Body of pancreas (tissue), 4 donors: Measurements from ENCODE around the gene PILRA. TPM values are rescaled to one million over a fixed set of nuclear protein-coding genes. Genes with fewer than 3 reads are reported as not detected.
"Not testable (repeated sequence)": the region's sequence is repeated elsewhere in the genome, so short reads cannot be mapped to it uniquely, and the experiment has no call there.

Source experiments
- ATAC-seq: fragments of 150-250 bp; one replicate; pipeline ENCODE4 v1.9.1; 2016
- DNase-seq, 4 donors: peaks; one replicate each; pipeline ENCODE4 v3.0.0-alpha.2; 2019
- H3K27ac ChIP-seq, 4 donors: fragments of 200-600 bp; sonication (generic); 1 replicate in 3 of 4; 2 replicates in 1 of 4; pipeline versions ENCODE4 v1.5.1 to v1.6.1; 2016 to 2019; ENCODE audit warnings: mild to moderate bottlenecking in 1 of 4, mixed read lengths in 1 of 4, moderate library complexity in 1 of 4
- H3K27me3 ChIP-seq, 2 donors: fragments of 200-600 bp; sonication (generic); one replicate each; pipeline ENCODE4 v1.6.0; 2016; ENCODE audit warnings: mild to moderate bottlenecking in 1 of 2
- H3K36me3 ChIP-seq, 2 donors: fragments of 200-600 bp; sonication (generic); replicated peaks in 1 of 2; 2 replicates each; pipeline ENCODE4 v1.5.1; 2016; ENCODE audit warnings: low read depth in 2 of 2; ENCODE audit not compliant: insufficient read depth in 1 of 2
- H3K4me1 ChIP-seq: fragments of 200-600 bp; sonication (generic); one replicate; pipeline ENCODE4 v1.6.0; 2016
- H3K4me3 ChIP-seq, 2 donors: fragments of 200-600 bp; sonication (generic); 1 replicate in 1 of 2; 2 replicates in 1 of 2; pipeline ENCODE4 v1.5.1; 2016 to 2019
- H3K9me3 ChIP-seq, 3 donors: fragments of 200-600 bp; sonication (generic); 1 replicate in 2 of 3; 2 replicates in 1 of 3; pipeline ENCODE4 v1.5.1; 2016
- CTCF ChIP-seq, 7 experiments: fragments of 450-650 bp in 4 of 7; fragments of 200-600 bp in 3 of 7; sonication (generic) in 3 of 7; IDR thresholded peaks; one replicate each; pipeline ENCODE4 v1.5.1; 2016 to 2019; ENCODE audit warnings: antibody characterized with exemption in 7 of 7
- POLR2A ChIP-seq, 3 donors: fragments of 450-650 bp; IDR thresholded peaks; one replicate each; pipeline ENCODE4 v1.6.1; 2016; ENCODE audit warnings: antibody characterized with exemption in 3 of 3, mild to moderate bottlenecking in 2 of 3
- WGBS, 2 donors: methylation state at CpG; one replicate each; pipeline ENCODE4 v1.1.5; 2017; 5-methylcytosine and 5-hydroxymethylcytosine counted together
- intact Hi-C: fragments of 100-400 bp; cut with DNase I; formaldehyde crosslinking; loops from one replicate; pipeline ENCODE4 v1.15.1; 2023
- total RNA-seq, 2 donors: library from RNA; depleted of rRNA; stranded (reverse); fragments of >200 nt; gene quantifications; one replicate each; pipeline ENCODE4 v1.1.0, GENCODE V29; 2016

PILRA gene
- total RNA-seq, 2 donors from 2014 or later: 7.0 TPM; not detected in 1

GRCh38 chr7:100435401-100436304 lies 62.4 kb downstream of the PILRA start:
- Histone ChIP-seq H3K36me3 (peaks cover 0 to 8% of the 10 kb centered on the region in 2 donors), H3K4me3 (peak overlapping the region; percentile 47 to 81), H3K9me3 (no peaks in the 10 kb centered on the region), H3K27ac (peak overlapping the region; percentile 79 to 94 (median 89)), H3K27me3 (no peaks in the 10 kb centered on the region), H3K4me1 (peaks cover 40% of the 10 kb centered on the region)
- DNase-seq: peak; percentile 59 to 62 (median 60)
- 1 to 3% methylated on average over 23 to 59 of the region's 81 CpGs for WGBS, 2 donors
- TF ChIP-seq POLR2A (IDR thresholded peaks at IDR 0.05): peak in 2 of 3 donors; percentile 7 to 14
- TF ChIP-seq CTCF (IDR thresholded peaks at IDR 0.05): peak in 1 of 7 experiments; percentile 4
- ATAC-seq: peak; percentile 47
- intact Hi-C loops: no loop called here

GRCh38 chr7:100437150-100438100 lies 64.1 kb downstream of the PILRA start:
- no peak overlapping the region for H3K4me3 ChIP-seq
- peak overlapping the region; percentile 79 to 94 (median 89) for H3K27ac ChIP-seq
- no peaks in the 10 kb centered on the region for H3K27me3 ChIP-seq
- peaks cover 25% of the 10 kb centered on the region for H3K4me1 ChIP-seq
- H3K9me3 ChIP-seq: no peaks in the 10 kb centered on the region
- TF ChIP-seq POLR2A (IDR thresholded peaks at IDR 0.05) (no peak), CTCF (IDR thresholded peaks at IDR 0.05) (no peak)
- no peak for ATAC-seq
- H3K36me3 ChIP-seq: peaks cover 0 to 8% of the 10 kb centered on the region in 2 donors
- intact Hi-C loops: no loop called here
- WGBS, 2 donors: 84 to 91% methylated on average over 28 of the region's 28 CpGs
- peak in 2 of 4 donors; percentile 21 to 29 for DNase-seq

GRCh38 chr7:100438172-100438571 lies 64.9 kb downstream of the PILRA start:
- TF ChIP-seq POLR2A (IDR thresholded peaks at IDR 0.05): no peak
- no peak for TF ChIP-seq CTCF (IDR thresholded peaks at IDR 0.05)
- ATAC-seq (no peak), DNase-seq (no peak)
- 44 to 47% methylated on average over 2 of the region's 2 CpGs for WGBS, 2 donors
- no peak overlapping the region for H3K27ac ChIP-seq
- no peaks in the 10 kb centered on the region for H3K9me3 ChIP-seq
- no peak overlapping the region for H3K4me3 ChIP-seq
- peaks cover 0 to 7% of the 10 kb centered on the region in 2 donors for H3K36me3 ChIP-seq
- peaks cover 25% of the 10 kb centered on the region for H3K4me1 ChIP-seq
- intact Hi-C loops: no loop called here
- no peaks in the 10 kb centered on the region for H3K27me3 ChIP-seq

- DNase-seq, H3K9me3 ChIP-seq, H3K36me3 ChIP-seq, intact Hi-C loops, H3K4me3 ChIP-seq, ATAC-seq, H3K27ac ChIP-seq, H3K27me3 ChIP-seq: not testable (repeated sequence)
- peaks cover 23% of the 10 kb centered on the region for H3K4me1 ChIP-seq
- 85 to 88% methylated on average over 8 of the region's 8 CpGs for WGBS, 2 donors
Observed at GRCh38 chr7:100438731-100439130, 65.4 kb downstream of the PILRA start.

- H3K9me3 ChIP-seq, H3K27me3 ChIP-seq, ATAC-seq, H3K36me3 ChIP-seq, DNase-seq, H3K27ac ChIP-seq, H3K4me3 ChIP-seq, intact Hi-C loops: not testable (repeated sequence)
- WGBS, 2 donors: 81 to 86% methylated on average over 7 of the region's 7 CpGs
- H3K4me1 ChIP-seq: peaks cover 18% of the 10 kb centered on the region
Observed at GRCh38 chr7:100439244-100439643, 66.0 kb downstream of the PILRA start.
